AG20443 (cell line): ENCODE results near the gene PRSS2.
"Not testable (repeated sequence)": the region's sequence is repeated elsewhere in the genome, so short reads cannot be mapped to it uniquely, and the experiment has no call there.

Source experiments
- DNase-seq: peaks from one replicate; pipeline ENCODE4 v3.0.0; 2012; ENCODE audit warnings: low spot score, mixed read lengths

Gene PRSS2

DNA sequence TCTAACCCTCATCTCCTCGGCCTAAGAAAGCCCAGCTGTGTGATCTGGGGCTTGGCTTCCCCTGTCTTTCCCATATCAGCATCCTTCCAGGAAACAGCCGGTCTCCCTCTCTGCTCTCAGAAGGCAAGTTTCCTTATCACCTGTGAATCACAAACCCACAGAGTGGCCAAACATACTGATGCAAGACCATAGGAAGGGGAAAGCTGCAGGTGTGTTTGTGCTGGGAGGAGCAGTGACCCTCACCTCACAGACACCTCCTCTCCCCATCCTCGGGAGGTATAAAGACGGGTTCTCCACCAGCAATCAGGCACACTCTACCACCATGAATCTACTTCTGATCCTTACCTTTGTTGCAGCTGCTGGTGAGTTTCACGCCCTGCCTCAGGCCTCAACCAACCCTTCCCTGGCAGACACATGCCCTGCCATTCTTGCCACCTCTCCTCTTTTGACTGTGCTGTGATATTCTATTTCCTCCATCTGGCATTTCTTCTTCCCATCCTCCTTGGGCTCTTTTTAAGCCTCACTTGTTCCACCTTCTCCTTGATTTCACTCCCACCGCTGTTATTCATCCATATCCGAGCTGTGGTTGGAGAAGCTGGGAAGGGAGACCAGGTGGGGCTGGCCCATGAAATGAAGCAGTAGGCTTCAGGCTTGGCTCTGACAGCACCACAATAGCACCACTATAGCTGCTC, at the start of gene PRSS2:
Gene PRSS2 (plus strand): TSS at position 310 of the 692 bp plus-strand sequence. CDS start 13 bp downstream, at position 323.
- DNase-seq, result no peak

DNA sequence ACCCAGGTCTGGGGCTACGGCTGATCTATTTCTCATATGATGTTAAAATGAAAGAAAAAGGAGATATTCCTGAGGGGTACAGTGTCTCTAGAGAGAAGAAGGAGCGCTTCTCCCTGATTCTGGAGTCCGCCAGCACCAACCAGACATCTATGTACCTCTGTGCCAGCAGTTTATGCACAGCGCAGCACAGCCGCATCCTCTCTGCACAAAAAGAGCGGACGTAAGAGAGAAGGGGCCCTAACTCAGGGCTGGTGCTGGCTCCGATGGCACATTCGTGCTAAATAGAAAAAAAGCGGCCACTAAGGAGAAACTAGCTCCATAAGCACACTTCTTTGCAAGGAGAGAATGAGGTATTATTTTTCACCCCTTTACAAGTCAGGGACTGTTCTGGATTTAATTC, 49.8 kb upstream of the PRSS2 start:
- DNase-seq, result no peak

DNA sequence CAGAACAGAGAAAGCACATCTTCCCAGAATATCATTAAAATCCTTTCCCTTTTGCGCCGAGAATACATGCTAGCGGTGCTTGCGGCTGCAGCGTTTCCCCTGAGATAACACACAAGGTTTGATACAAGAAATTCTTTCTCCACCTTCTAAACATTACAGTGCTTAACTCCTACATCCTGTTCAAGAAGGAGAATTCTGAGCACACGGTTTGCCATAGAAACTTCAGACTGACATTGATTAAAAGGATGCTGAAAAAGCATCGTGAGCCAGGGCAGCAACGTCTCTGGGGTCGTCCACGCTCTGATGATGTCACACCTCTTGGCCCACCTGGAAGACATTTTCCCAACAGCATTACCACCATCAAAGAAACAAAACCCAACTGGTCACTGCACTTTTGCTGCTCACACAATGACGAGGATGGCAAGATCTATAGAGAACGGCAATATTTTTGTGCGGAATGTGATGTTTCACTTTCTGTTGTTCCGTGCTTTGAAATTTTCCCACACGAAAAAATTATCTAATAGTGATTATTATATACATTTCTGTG, 48.4 kb upstream of the PRSS2 start:
- DNase-seq, result no peak

DNA sequence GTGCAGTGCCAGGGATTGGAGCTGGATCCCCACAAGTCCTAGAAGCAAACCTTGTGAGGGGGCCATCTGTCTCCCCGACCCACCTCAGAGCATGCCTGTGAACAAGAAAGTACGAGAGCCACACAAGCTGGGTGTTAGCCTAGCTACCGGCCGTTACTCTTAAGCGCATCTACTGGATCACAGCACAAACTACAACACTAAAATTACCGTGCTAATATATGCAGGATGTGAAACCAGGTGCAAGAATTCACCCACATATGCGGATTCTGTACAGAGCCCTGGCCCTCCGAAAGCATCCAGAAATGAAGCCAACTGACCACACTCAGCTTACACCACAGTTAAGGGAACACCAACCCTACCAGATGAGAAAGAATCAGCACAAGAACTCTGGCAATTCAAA, 37.5 kb upstream of the PRSS2 start:
- DNase-seq, result no peak

GRCh38 chr7:142739923-142740492, 30.8 kb upstream of the PRSS2 start:
- no peak for DNase-seq

- no peak for DNase-seq
Measured at GRCh38 chr7:142740786-142741185, 30.0 kb upstream of the PRSS2 start.

DNA sequence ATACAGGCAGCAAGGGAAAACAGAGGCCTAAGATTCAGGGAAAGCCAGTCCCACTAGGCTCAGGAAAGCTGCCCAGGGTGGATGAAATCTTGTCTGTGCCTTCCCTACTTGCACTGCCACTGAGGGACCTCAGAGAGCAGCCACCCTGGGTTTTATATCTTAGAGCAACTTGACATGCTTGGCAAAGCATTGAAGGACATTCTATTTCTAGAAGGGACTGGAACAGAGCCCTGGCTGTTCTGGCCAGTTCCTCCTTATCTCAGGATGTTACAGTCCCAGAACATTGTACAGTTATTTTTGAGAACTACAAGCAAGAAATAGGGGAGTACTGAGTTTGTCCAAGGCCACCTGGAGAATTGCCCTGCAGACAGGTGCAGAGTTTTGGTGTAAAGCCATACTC, 28.8 kb upstream of the PRSS2 start:
- DNase-seq, result not testable (repeated sequence)

GRCh38 chr7:142745091-142745635, 25.6 kb upstream of the PRSS2 start:
- DNase-seq, result no peak

GRCh38 chr7:142745745-142746144, 25.0 kb upstream of the PRSS2 start:
- DNase-seq, result no peak

GRCh38 chr7:142746264-142746663, 24.5 kb upstream of the PRSS2 start:
- DNase-seq, result no peak

- DNase-seq, result not testable (repeated sequence)
Measured at GRCh38 chr7:142748410-142748809, 22.4 kb upstream of the PRSS2 start.

DNA sequence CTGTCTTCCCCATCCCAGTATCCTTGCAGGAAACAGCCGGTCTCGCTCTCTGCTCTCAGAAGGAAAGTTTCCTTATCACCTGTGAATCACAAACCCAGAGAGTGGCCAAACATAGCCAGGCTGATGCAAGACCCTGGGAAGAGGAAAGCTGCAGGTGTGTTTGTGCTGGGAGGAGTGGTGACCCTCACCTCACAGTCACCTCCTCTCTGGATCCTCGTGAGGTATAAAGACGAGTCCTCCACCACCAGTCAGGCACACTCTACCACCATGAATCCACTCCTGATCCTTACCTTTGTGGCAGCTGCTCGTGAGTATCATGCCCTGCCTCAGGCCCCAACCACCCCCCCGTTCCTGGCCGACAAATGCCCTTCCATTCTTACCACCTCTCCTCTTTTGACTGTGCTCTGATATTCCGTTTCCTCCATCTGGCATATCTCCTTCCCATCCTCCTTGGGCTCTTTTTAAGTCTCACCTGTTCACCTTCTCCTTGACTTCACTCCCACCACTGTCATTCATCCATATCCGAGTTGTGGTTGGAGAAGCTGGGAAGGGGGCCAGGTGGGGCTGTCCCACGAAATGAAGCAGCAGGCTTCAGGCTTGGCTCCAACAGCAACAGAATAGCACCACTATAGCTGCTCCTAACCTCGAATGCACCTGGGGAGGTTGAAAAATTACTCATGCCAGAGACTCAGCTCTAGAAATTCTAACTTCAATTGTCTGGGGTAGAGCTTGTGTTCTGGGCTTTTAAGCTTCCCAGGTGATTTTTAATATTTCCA, 21.4 kb upstream of the PRSS2 start, which contains the start of gene PRSS1:
Gene PRSS1 (plus strand): TSS at position 255 of the 776 bp plus-strand sequence. CDS start 13 bp downstream, at position 268.
- no peak for DNase-seq

DNA sequence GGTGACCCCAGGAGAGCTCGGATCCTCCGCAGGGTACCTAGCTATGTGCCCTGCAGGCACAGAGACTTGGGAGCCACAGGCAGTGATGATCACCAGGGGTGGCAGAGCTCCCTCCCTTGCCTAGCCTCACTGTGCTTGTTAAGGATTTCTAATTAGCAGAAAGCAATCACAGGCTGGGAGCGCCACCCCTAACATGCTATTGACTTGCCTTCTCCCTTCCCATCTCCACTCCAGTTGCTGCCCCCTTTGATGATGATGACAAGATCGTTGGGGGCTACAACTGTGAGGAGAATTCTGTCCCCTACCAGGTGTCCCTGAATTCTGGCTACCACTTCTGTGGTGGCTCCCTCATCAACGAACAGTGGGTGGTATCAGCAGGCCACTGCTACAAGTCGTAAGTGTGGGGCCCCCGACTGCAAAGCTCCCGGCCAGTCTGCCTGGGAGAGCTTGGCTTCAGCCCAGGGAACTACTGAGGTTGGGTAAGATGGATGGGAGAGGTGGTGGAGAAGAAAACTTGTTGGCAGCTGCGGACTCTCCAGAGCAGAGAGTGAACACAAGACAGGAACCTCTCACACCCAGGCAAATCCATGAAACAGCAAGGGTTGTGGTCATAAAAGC, 20.3 kb upstream of the PRSS2 start:
- no peak for DNase-seq

DNA sequence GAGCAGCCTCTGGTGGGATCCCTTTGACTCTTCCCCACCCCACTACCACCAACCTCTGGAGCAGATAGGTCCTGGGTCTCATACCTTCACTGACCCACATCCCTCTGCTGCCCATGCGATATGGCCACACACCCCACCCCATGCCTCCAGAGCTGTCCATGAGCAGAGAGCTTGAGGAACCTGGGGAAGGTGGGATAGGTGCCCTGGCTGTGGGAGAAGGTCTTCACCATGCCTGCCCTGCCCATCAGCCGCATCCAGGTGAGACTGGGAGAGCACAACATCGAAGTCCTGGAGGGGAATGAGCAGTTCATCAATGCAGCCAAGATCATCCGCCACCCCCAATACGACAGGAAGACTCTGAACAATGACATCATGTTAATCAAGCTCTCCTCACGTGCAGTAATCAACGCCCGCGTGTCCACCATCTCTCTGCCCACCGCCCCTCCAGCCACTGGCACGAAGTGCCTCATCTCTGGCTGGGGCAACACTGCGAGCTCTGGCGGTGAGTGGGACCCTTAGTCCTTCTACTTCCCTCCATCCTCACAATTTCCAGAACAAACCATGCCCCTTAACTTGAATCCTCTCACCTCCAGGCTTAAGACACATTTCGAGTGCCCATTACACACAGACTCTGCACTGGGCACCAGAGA, 19.1 kb upstream of the PRSS2 start:
- DNase-seq, result not testable (repeated sequence)

DNA sequence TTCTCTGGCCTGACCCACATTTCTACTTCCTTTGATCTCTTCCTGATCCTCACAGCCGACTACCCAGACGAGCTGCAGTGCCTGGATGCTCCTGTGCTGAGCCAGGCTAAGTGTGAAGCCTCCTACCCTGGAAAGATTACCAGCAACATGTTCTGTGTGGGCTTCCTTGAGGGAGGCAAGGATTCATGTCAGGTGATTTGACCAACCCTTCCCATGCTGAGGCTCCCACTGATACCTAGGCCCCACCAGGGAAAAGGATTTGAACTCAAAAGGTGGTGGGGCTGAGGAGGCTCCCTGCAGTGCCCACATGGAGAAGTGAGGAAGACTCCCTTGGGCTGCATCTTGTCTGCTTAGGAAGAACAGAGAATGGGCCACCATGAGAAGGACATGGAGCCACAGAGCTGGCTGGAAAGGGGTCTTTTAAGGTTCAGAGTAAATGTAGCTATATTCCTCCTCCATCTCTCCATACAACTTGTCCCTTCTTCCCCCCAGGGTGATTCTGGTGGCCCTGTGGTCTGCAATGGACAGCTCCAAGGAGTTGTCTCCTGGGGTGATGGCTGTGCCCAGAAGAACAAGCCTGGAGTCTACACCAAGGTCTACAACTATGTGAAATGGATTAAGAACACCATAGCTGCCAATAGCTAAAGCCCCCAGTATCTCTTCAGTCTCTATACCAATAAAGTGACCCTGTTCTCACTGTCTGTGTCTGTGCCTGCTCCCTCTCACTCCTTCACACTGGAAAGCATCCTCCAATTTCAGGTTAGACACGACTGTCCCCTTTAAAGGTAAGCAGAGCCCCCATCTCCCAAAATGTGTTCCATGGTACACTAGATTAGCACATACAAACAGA, 18.2 kb upstream of the PRSS2 start:
- DNase-seq, result no peak

GRCh38 chr7:142753366-142753765, 17.4 kb upstream of the PRSS2 start:
- no peak for DNase-seq

- DNase-seq, result not testable (repeated sequence)
Measured at GRCh38 chr7:142753925-142754491, 16.8 kb upstream of the PRSS2 start.

DNA sequence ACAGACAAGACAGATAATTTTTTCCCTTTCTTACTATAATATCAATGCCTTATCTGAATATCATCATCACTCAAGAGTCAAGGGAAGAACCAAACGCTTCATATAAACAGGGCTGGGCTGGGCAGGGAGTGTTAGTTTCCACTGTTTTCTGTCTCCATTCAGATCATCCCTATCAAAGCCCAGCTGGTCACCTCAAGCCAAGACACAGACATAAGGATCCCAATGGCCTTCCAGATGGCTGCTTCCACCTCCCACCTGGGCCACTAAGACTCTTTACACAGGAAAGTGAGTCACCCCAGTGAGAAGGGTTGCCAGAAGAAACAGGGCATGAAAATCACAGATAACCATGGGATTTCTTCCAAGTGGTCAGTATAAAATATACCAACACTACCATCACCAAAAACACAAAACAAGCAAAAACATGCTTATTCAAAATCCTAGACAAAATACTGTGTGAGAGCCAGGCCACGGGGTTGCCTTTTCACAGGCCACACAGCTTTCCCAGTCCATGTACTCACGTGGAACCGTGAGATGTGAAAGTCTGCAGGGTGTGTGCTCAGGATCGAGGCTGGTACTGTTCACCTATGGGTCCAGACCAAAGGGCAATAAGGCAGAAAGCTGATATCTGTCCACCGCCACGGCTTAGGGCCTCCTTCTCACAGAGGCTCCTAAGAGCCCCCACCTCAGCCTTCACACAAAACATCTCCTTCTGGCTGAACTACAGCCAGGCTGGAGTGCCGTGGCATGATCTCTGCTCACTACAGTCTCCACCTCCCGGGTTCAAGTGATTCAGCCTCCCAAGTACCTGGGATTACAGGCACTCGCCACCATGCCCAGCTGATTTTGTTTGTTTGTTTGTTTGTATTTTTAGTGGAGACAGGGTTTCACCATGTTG, 15.8 kb upstream of the PRSS2 start:
- DNase-seq, result no peak

- DNase-seq, result not testable (repeated sequence)
Measured at GRCh38 chr7:142758312-142758711, 12.5 kb upstream of the PRSS2 start.
